GM12878 (cell line): ENCODE data around the gene FN1. TPM values are rescaled to one million over a fixed set of nuclear protein-coding genes. Genes with fewer than 3 reads are reported as not detected.

ENCODE experiments used
- ATAC-seq: fragments of 200-7000 bp; cut with Tn5 transposase; 3 replicates; pipeline ENCODE4 v1.9.1; 2020; ENCODE audit warnings: mild to moderate bottlenecking, moderate library complexity
- BruUV-seq: library from RNA; stranded (reverse); fragments of 400-500 nt; replicated peaks from 2 replicates; lab custom pipeline; 2021; lab: Mats Ljungman, UMichigan
- CTCF ChIA-PET: fragments of 300-600 bp; sonication (Branson Sonifier 250); formaldehyde crosslinking; extraction: SDS; loops from one replicate; lab custom pipeline; 2021; ENCODE audit warnings: inconsistent platforms; lab: Yijun Ruan, JAX
- POLR2A ChIA-PET: fragments of 350-600 bp; formaldehyde crosslinking; extraction: SDS; loops from one replicate; lab custom pipeline; 2021; ENCODE audit warnings: inconsistent platforms; lab: Charles Lee
- RAD21 ChIA-PET: fragments of 300-600 bp; sonication (Branson Sonifier 250); formaldehyde crosslinking; loops from one replicate; lab custom pipeline; 2023; ENCODE audit warnings: antibody characterized with exemption; ENCODE audit not compliant: unreplicated experiment; lab: Charles Lee
- SMC1A ChIA-PET: fragments of 300-600 bp; sonication (Branson Sonifier 250); formaldehyde crosslinking; loops from one replicate; lab custom pipeline; 2023; ENCODE audit not compliant: unreplicated experiment, uncharacterized antibody; lab: Charles Lee
- DNase-seq: peaks from one replicate; pipeline ENCODE4 v3.0.0-alpha.2; 2011; ENCODE audit warnings: low read depth, low spot score
- FAIRE-seq: peaks from 3 replicates; lab custom pipeline; 2011; peaks lifted over from hg19 to GRCh38; lab: Jason Lieb, UNC
- H2AFZ ChIP-seq: 2 replicates; pipeline ENCODE4 v1.6.0; 2011; ENCODE audit warnings: low read depth, low read length, control low read depth; ENCODE audit not compliant: control insufficient read depth
- H3K27ac ChIP-seq: 2 replicates; pipeline ENCODE4 v1.5.1; 2011; ENCODE audit warnings: control low read depth; ENCODE audit not compliant: control insufficient read depth, insufficient read depth
- H3K27me3 ChIP-seq, 2 experiments: replicated peaks in 1 of 2; 2 replicates each; pipeline versions ENCODE4 v1.6.0 to v1.6.1; 2011; ENCODE audit warnings: low read length in 1 of 2; ENCODE audit not compliant: control insufficient read depth in 2 of 2, insufficient read depth in 2 of 2
- H3K36me3 ChIP-seq, 2 experiments: 2 replicates each; pipeline ENCODE4 v1.5.1; 2011; ENCODE audit warnings: low read length in 1 of 2; ENCODE audit not compliant: control insufficient read depth in 2 of 2, insufficient read depth in 2 of 2
- H3K4me1 ChIP-seq: 2 replicates; pipeline ENCODE4 v1.6.1; 2011; ENCODE audit warnings: mild to moderate bottlenecking, low read length, moderate library complexity, mixed read lengths; ENCODE audit not compliant: control insufficient read depth, insufficient read depth
- H3K4me2 ChIP-seq: 2 replicates; pipeline ENCODE4 v1.6.0; 2011; ENCODE audit warnings: control low read depth; ENCODE audit not compliant: control insufficient read depth, insufficient read depth
- H3K4me3 ChIP-seq: fragments of 200-600 bp; sonication (generic); 2 replicates; pipeline ENCODE4 v1.5.1; 2016
- H3K79me2 ChIP-seq: 2 replicates; pipeline ENCODE4 v1.6.0; 2011; ENCODE audit warnings: low read length; ENCODE audit not compliant: control insufficient read depth, insufficient read depth
- H3K9ac ChIP-seq: 2 replicates; pipeline ENCODE4 v1.8.0; 2011; ENCODE audit warnings: low read length, control low read depth, mixed read lengths; ENCODE audit not compliant: control insufficient read depth, insufficient read depth
- H3K9me3 ChIP-seq: replicated peaks from 3 replicates; pipeline ENCODE4 v1.5.1; 2011; ENCODE audit warnings: mild to moderate bottlenecking, low read length; ENCODE audit not compliant: control insufficient read depth, insufficient read depth
- H4K20me1 ChIP-seq: 2 replicates; pipeline ENCODE4 v1.6.0; 2011; ENCODE audit not compliant: control insufficient read depth, insufficient read depth
- CBX5 ChIP-seq: sonication (generic); IDR thresholded peaks from 2 replicates; pipeline ENCODE4 v1.6.1; 2016; ENCODE audit warnings: low read depth, moderate library complexity, mild to moderate bottlenecking, inconsistent platforms
- CHD2 ChIP-seq: IDR thresholded peaks from 2 replicates; pipeline ENCODE4 v1.6.1; 2011; ENCODE audit warnings: low read depth, low read length, improper control_type of control experiment, borderline replicate concordance
- CREM ChIP-seq: IDR thresholded peaks from 2 replicates; pipeline ENCODE4 v1.6.1; 2014; ENCODE audit warnings: antibody characterized with exemption, low read depth
- ETV6 ChIP-seq, 2 experiments: fragments of 450-650 bp in 1 of 2; IDR thresholded peaks in 1 of 2; conservative IDR thresholded peaks in 1 of 2; 2 replicates each; pipeline ENCODE4 v1.6.1; 2014; ENCODE audit warnings: antibody characterized with exemption in 1 of 2, borderline replicate concordance in 1 of 2, low read depth in 1 of 2, mild to moderate bottlenecking in 1 of 2, moderate library complexity in 1 of 2
- MEF2B ChIP-seq: fragments of 450-650 bp; IDR thresholded peaks from 2 replicates; pipeline ENCODE4 v1.6.1; 2018; ENCODE audit warnings: mild to moderate bottlenecking, moderate library complexity; ENCODE audit not compliant: partially characterized antibody, poor library complexity, severe bottlenecking
- NFYA ChIP-seq: IDR thresholded peaks from 2 replicates; pipeline ENCODE4 v1.6.1; 2011; ENCODE audit warnings: low read depth, mild to moderate bottlenecking, low read length, improper control_type of control experiment, borderline replicate concordance
- RAD21 ChIP-seq: IDR thresholded peaks from 2 replicates; pipeline ENCODE4 v1.6.1; 2011; ENCODE audit warnings: mild to moderate bottlenecking, low read depth, low read length, moderate library complexity; ENCODE audit not compliant: insufficient read depth
- RELA ChIP-seq: fragments of 450-650 bp; IDR thresholded peaks from 2 replicates; pipeline ENCODE4 v1.8.0; 2014; ENCODE audit warnings: borderline replicate concordance; ENCODE audit not compliant: partially characterized antibody
- SUPT20H ChIP-seq: IDR thresholded peaks from 2 replicates; pipeline ENCODE4 v1.6.1; 2011; ENCODE audit warnings: low read depth, mild to moderate bottlenecking, low read length, moderate library complexity, borderline replicate concordance; ENCODE audit not compliant: control insufficient read depth
- TBL1XR1 ChIP-seq: IDR thresholded peaks from 2 replicates; pipeline ENCODE4 v1.6.1; 2012; ENCODE audit warnings: low read depth, low read length, improper control_type of control experiment
- ZNF622 ChIP-seq: fragments of 450-650 bp; IDR thresholded peaks from 2 replicates; pipeline ENCODE4 v1.6.1; 2017; ENCODE audit warnings: mild to moderate bottlenecking, inconsistent platforms
- WGBS: methylation state at CpG from one replicate; pipeline ENCODE4 v1.1.6; 2016; ENCODE audit warnings: low lambda C conversion rate; ENCODE audit not compliant: insufficient replicate concordance, insufficient coverage; ENCODE audit errors: missing lambda C conversion rate; 5-methylcytosine and 5-hydroxymethylcytosine counted together
- in situ Hi-C: fragments of 300-500 bp; cut with MboI; formaldehyde crosslinking; loops from 9 replicates; pipeline ENCODE4 v1.14.3; 2018; ENCODE audit warnings: mixed read lengths
- intact Hi-C: fragments of 100-400 bp; cut with micrococcal nuclease; formaldehyde crosslinking; loops from one replicate; pipeline ENCODE4 v1.14.2; 2022; ENCODE audit not compliant: unreplicated experiment
- polyA plus RNA-seq, 11 experiments: library from polyadenylated mRNA; depleted of rRNA in 4 of 11; unstranded in 6 of 11; stranded (reverse) in 5 of 11; fragments of >200 nt; fragmentation: Nextera tagmentation in 4 of 11; fragmentation: Illumina TruSeq in 1 of 11; extraction: Ambion mirVana in 4 of 11; extraction: Trizol in 1 of 11; gene quantifications; 1 replicate in 1 of 11; 2 replicates in 10 of 11; pipeline versions ENCODE4 v1.2.1 to v1.2.3, GENCODE V29; 2011 to 2016; ENCODE audit warnings: inconsistent platforms in 2 of 11, missing spikeins in 2 of 11, low read depth in 1 of 11
- total RNA-seq, 4 experiments: library from RNA; depleted of rRNA in 3 of 4; stranded (reverse); fragments of >200 nt in 3 of 4; fragmentation: Illumina TruSeq in 1 of 4; extraction: Trizol in 1 of 4; gene quantifications; 2 replicates each; pipeline versions ENCODE4 v1.2.1 to v1.2.3, GENCODE V29; 2013 to 2021
- TF ChIP-seq, protein P1 (sequence below): fragments of 450-650 bp; formaldehyde crosslinking; IDR thresholded peaks from 2 replicates; pipeline ENCODE4 v1.4.0; 2022; ENCODE audit warnings: mild to moderate bottlenecking, moderate library complexity

The FN1 gene
- total and polyA plus RNA-seq, 10 of the 15 experiments (the other 5 are each of a cell fraction or from before 2014, with no cell fraction given), result 0.60 to 9.4 (median 1.5) TPM

- in situ Hi-C loops, result loop anchor here (25.0 kb wide), 1 partner anchor 460 kb away; no protein-coding TSS in a partner anchor
- no peak overlapping the region for H3K9ac ChIP-seq
- no peak overlapping the region for H3K27ac ChIP-seq
- FAIRE-seq, result no peak
- H3K4me1 ChIP-seq, result no peaks in the 10 kb centered on the region
- DNase-seq, result no peak
- H3K79me2 ChIP-seq, result no peaks in the 10 kb centered on the region
- no peak for TF ChIP-seq SUPT20H
- TF ChIP-seq MEF2B, result no peak
- no peak for TF ChIP-seq CREM
- TF ChIP-seq NFYA, result no peak
- TF ChIP-seq CBX5, result no peak
- TF ChIP-seq, protein P1, sequence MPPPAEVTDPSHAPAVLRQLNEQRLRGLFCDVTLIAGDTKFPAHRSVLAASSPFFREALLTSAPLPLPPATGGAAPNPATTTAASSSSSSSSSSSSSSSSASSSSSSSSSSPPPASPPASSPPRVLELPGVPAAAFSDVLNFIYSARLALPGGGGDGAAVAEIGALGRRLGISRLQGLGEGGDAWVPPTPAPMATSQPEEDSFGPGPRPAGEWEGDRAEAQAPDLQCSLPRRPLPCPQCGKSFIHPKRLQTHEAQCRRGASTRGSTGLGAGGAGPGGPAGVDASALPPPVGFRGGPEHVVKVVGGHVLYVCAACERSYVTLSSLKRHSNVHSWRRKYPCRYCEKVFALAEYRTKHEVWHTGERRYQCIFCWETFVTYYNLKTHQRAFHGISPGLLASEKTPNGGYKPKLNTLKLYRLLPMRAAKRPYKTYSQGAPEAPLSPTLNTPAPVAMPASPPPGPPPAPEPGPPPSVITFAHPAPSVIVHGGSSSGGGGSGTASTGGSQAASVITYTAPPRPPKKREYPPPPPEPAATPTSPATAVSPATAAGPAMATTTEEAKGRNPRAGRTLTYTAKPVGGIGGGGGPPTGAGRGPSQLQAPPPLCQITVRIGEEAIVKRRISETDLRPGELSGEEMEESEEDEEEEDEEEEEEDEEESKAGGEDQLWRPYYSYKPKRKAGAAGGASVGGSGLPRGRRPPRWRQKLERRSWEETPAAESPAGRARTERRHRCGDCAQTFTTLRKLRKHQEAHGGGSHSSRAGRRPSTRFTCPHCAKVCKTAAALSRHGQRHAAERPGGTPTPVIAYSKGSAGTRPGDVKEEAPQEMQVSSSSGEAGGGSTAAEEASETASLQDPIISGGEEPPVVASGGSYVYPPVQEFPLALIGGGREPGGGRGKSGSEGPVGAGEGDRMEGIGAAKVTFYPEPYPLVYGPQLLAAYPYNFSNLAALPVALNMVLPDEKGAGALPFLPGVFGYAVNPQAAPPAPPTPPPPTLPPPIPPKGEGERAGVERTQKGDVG (CRISPR knock-in tag), result no peak
- no peak for TF ChIP-seq ETV6 (conservative IDR thresholded peaks at IDR 0.05 in 1 of 2, IDR thresholded peaks at IDR 0.05 in 1 of 2; ENCODE audit: borderline replicate concordance in 1 of 2, low read depth in 1 of 2)
- no peak for TF ChIP-seq TBL1XR1
- TF ChIP-seq ZNF622, result no peak
- TF ChIP-seq CHD2, result no peak
- TF ChIP-seq RAD21, result no peak
- TF ChIP-seq RELA, result no peak
- TF ChIP-seq, all 136 proteins: peak for 0
- CTCF ChIA-PET, result interaction anchor here (0.6 to 2.5 kb wide), 4 partner anchors 13 to 479 kb away, joined by 3 to 12 read pairs (median 4); no protein-coding TSS in a partner anchor
- RAD21 ChIA-PET, result interaction anchor here (0.8 to 1.3 kb wide), 3 partner anchors 12 to 533 kb away, joined by 3 to 4 read pairs (median 3); no protein-coding TSS in a partner anchor
- no peaks in the 10 kb centered on the region for H3K27me3 ChIP-seq
- BruUV-seq, result no TSS peak
- peak; percentile 21; the same call in 1 of the 3 replicates for ATAC-seq
- 39% methylated on average over 5 of the region's 5 CpGs for WGBS
- SMC1A ChIA-PET, result interaction anchor here (0.8 to 4.8 kb wide), 7 partner anchors 12 to 478 kb away, joined by 3 to 27 read pairs (median 5); no protein-coding TSS in a partner anchor
- no peak overlapping the region for H3K4me2 ChIP-seq
- H4K20me1 ChIP-seq, result no peaks in the 10 kb centered on the region
- H2AFZ ChIP-seq, result no peak overlapping the region
- H3K9me3 ChIP-seq, result no peaks in the 10 kb centered on the region
- POLR2A ChIA-PET, result no interaction called here
- no peak overlapping the region for H3K4me3 ChIP-seq
- no peaks in the 10 kb centered on the region for H3K36me3 ChIP-seq
- intact Hi-C loops, result loop anchor here (5.0 to 10.0 kb wide), 2 partner anchors 212 to 375 kb away; no protein-coding TSS in a partner anchor
These were observed 16.9 kb upstream of the FN1 start for GRCh38 chr2:215452725-215453124.
